SK-N-SH treated with all-trans-retinoic acid at 6 μM for 48 hours (cell line): ENCODE measurements around the gene SPC25.

Experiments used
- ATAC-seq: fragments of 200-7000 bp; cut with Tn5 transposase; 3 replicates; pipeline ENCODE4 v1.9.1; 2020; ENCODE audit warnings: mild to moderate bottlenecking, moderate library complexity
- ARNTL ChIP-seq: fragments of 450-650 bp; formaldehyde crosslinking; IDR thresholded peaks from 2 replicates; pipeline ENCODE4 v1.5.0; 2020; ENCODE audit warnings: low read depth, mild to moderate bottlenecking, moderate library complexity, borderline replicate concordance
- BACH2 ChIP-seq: fragments of 250-450 bp; sonication (Bioruptor Pico); IDR thresholded peaks from 2 replicates; pipeline ENCODE4 v1.9.0; 2021; ENCODE audit warnings: mild to moderate bottlenecking, borderline replicate concordance
- CSDC2 ChIP-seq: fragments of 250-450 bp; sonication (Bioruptor Pico); IDR thresholded peaks from 2 replicates; pipeline ENCODE4 v1.5.0; 2020; ENCODE audit warnings: mild to moderate bottlenecking, moderate library complexity
- ESRRG ChIP-seq: fragments of 250-450 bp; sonication (Bioruptor Pico); IDR thresholded peaks from 2 replicates; pipeline ENCODE4 v1.6.1; 2021; ENCODE audit warnings: mild to moderate bottlenecking
- ISL1 ChIP-seq: fragments of 250-450 bp; sonication (Bioruptor Pico); IDR thresholded peaks from 2 replicates; pipeline ENCODE4 v2.1.2; 2022; ENCODE audit warnings: mild to moderate bottlenecking, moderate library complexity
- OSR1 ChIP-seq: fragments of 250-450 bp; sonication (Bioruptor Pico); IDR thresholded peaks from 2 replicates; pipeline ENCODE4 v1.8.0; 2022; ENCODE audit warnings: moderate library complexity, mild to moderate bottlenecking, inconsistent platforms
- PPARA ChIP-seq: fragments of 250-450 bp; sonication (Bioruptor Pico); IDR thresholded peaks from 2 replicates; pipeline ENCODE4 v1.5.0; 2020; ENCODE audit warnings: mild to moderate bottlenecking, borderline replicate concordance
- RARB ChIP-seq: fragments of 250-450 bp; sonication (Bioruptor Pico); IDR thresholded peaks from 2 replicates; pipeline ENCODE4 v1.8.0; 2021; ENCODE audit warnings: mild to moderate bottlenecking, moderate library complexity
- SNAI2 ChIP-seq: fragments of 250-450 bp; sonication (Bioruptor Pico); IDR thresholded peaks from 2 replicates; pipeline ENCODE4 v1.5.0; 2020; ENCODE audit warnings: mild to moderate bottlenecking, moderate library complexity
- TCF4 ChIP-seq: fragments of 250-450 bp; sonication (Bioruptor Pico); IDR thresholded peaks from 2 replicates; pipeline ENCODE4 v1.8.0; 2021; ENCODE audit warnings: mild to moderate bottlenecking, moderate library complexity, borderline replicate concordance
- TOX ChIP-seq: fragments of 250-450 bp; sonication (Bioruptor Pico); IDR thresholded peaks from 2 replicates; pipeline ENCODE4 v1.8.0; 2021; ENCODE audit warnings: mild to moderate bottlenecking, moderate library complexity, borderline replicate concordance
- TSHZ2 ChIP-seq: fragments of 250-450 bp; sonication (Bioruptor Pico); IDR thresholded peaks from 2 replicates; pipeline ENCODE4 v1.5.0; 2020; ENCODE audit warnings: mild to moderate bottlenecking, moderate library complexity
- ZC3H10 ChIP-seq: fragments of 250-450 bp; sonication (Bioruptor Pico); IDR thresholded peaks from 2 replicates; pipeline ENCODE4 v1.5.1; 2021; ENCODE audit warnings: mild to moderate bottlenecking, moderate library complexity
- ZFP3 ChIP-seq: fragments of 250-450 bp; sonication (Bioruptor Pico); IDR thresholded peaks from 2 replicates; pipeline ENCODE4 v1.5.0; 2020; ENCODE audit warnings: mild to moderate bottlenecking, moderate library complexity
- ZFP30 ChIP-seq: fragments of 450-650 bp; formaldehyde crosslinking; IDR thresholded peaks from 2 replicates; pipeline ENCODE4 v1.5.0; 2022; ENCODE audit warnings: mild to moderate bottlenecking, moderate library complexity
- ZNF565 ChIP-seq: fragments of 450-650 bp; formaldehyde crosslinking; conservative IDR thresholded peaks from 2 replicates; pipeline ENCODE4 v1.5.0; 2020; ENCODE audit warnings: low read depth, mild to moderate bottlenecking, moderate library complexity
- ZNF8 ChIP-seq: fragments of 450-650 bp; formaldehyde crosslinking; IDR thresholded peaks from 2 replicates; pipeline ENCODE4 v1.5.0; 2020; ENCODE audit warnings: mild to moderate bottlenecking, moderate library complexity
- TF ChIP-seq, protein P1 (sequence below): fragments of 250-450 bp; sonication (Bioruptor Pico); IDR thresholded peaks from 2 replicates; pipeline ENCODE4 v1.8.0; 2020; ENCODE audit warnings: mild to moderate bottlenecking, moderate library complexity, borderline replicate concordance
- TF ChIP-seq, protein P2 (sequence below): fragments of 250-450 bp; sonication (Bioruptor Pico); IDR thresholded peaks from 2 replicates; pipeline ENCODE4 v1.5.1; 2020; ENCODE audit warnings: low read depth, mild to moderate bottlenecking, moderate library complexity
- TF ChIP-seq, protein P3 (sequence below): fragments of 250-450 bp; sonication (Bioruptor Pico); IDR thresholded peaks from 2 replicates; pipeline ENCODE4 v1.8.0; 2021; ENCODE audit warnings: low read depth, mild to moderate bottlenecking, moderate library complexity, borderline replicate concordance

SPC25 gene

GRCh38 chr2:168843253-168843652 is 47.0 kb downstream of the SPC25 start (continued):
- no peak for TF ChIP-seq TSHZ2 (CRISPR knock-in tag)
- TF ChIP-seq TOX (CRISPR knock-in tag) = no peak
- TF ChIP-seq, all 23 proteins: peak for 0

DNA sequence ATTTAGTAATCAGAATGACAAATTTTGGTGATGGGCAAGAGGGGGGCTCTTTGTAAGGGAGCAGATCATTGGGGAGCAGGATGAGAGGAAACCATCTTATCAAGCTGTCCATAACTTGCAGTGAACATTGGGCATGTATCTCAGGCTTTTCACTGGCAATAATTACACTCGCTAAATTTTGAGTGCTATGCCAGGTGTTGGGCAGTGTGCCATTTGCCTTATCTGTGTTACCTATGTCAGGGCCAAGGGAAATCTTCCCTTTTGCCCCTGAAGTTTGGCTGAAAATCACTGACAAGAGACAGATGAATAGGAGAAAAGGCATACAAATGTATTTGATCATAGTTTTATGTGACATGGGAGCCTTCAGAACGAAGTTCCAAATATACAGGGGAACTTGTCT is 48.8 kb downstream of the SPC25 start:
- TF ChIP-seq TCF4 = no peak
- no peak for TF ChIP-seq ESRRG (CRISPR knock-in tag)
- no peak for TF ChIP-seq ARNTL (CRISPR knock-in tag)
- no peak for TF ChIP-seq ZNF565
- TF ChIP-seq ISL1 = no peak
- no peak for TF ChIP-seq CSDC2 (CRISPR knock-in tag)
- TF ChIP-seq SNAI2 (CRISPR knock-in tag) = no peak
- no peak for ATAC-seq

DNA sequence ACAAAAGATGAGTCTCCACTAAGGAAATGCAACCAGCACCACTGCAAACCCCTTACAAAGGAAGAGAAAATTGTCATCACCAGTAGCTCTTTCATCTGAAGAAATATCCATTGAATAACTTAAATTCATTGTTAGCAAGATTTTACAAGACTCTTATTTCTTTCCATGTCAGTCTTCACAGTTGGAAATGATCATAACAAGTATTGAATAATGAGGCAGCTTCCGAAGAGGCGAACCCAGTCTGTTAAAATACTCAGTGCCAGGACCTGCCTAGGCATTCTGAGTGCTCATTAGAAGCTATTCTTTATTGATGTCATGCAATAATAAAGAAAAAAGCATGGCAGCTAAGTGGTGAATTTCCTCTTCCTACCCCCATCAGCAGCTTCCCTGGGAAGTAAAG is 54.3 kb downstream of the SPC25 start:
- ATAC-seq = no peak
- TF ChIP-seq CSDC2 (CRISPR knock-in tag) (no peak), PPARA (CRISPR knock-in tag) (no peak), OSR1 (no peak), ZFP3 (no peak), BACH2 (CRISPR knock-in tag) (no peak), ZNF565 (no peak), ZFP30 (CRISPR knock-in tag) (no peak)
- TF ChIP-seq, protein P1, sequence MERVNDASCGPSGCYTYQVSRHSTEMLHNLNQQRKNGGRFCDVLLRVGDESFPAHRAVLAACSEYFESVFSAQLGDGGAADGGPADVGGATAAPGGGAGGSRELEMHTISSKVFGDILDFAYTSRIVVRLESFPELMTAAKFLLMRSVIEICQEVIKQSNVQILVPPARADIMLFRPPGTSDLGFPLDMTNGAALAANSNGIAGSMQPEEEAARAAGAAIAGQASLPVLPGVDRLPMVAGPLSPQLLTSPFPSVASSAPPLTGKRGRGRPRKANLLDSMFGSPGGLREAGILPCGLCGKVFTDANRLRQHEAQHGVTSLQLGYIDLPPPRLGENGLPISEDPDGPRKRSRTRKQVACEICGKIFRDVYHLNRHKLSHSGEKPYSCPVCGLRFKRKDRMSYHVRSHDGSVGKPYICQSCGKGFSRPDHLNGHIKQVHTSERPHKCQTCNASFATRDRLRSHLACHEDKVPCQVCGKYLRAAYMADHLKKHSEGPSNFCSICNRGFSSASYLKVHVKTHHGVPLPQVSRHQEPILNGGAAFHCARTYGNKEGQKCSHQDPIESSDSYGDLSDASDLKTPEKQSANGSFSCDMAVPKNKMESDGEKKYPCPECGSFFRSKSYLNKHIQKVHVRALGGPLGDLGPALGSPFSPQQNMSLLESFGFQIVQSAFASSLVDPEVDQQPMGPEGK (CRISPR knock-in tag) = no peak
- TF ChIP-seq, all 23 proteins: peak for 0

DNA sequence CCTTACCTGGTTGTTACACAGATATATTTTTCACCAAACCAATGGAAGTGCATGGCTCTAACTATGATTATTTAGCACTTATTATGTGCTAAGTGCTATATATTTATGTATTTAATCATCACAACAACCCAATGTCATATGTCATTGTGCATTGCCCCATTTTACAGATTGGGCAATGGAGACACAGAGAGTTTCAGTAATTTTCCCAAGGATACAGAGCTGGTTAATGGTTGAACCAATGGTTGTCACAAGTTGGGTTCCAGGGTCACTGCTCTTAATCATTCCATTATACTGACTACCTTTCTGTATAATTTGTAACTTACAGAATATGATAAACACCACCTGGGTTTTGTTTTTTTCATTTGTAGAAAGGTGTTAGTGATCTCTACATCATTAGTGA is 58.6 kb downstream of the SPC25 start:
- TF ChIP-seq ESRRG (CRISPR knock-in tag) (no peak), OSR1 (no peak), TOX (CRISPR knock-in tag) (no peak), TSHZ2 (CRISPR knock-in tag) (no peak), PPARA (CRISPR knock-in tag) (no peak), ZNF8 (no peak), RARB (CRISPR knock-in tag) (no peak), ISL1 (no peak), ZNF565 (no peak), ZFP30 (CRISPR knock-in tag) (no peak), ZC3H10 (CRISPR knock-in tag) (no peak)
- TF ChIP-seq, protein P2, sequence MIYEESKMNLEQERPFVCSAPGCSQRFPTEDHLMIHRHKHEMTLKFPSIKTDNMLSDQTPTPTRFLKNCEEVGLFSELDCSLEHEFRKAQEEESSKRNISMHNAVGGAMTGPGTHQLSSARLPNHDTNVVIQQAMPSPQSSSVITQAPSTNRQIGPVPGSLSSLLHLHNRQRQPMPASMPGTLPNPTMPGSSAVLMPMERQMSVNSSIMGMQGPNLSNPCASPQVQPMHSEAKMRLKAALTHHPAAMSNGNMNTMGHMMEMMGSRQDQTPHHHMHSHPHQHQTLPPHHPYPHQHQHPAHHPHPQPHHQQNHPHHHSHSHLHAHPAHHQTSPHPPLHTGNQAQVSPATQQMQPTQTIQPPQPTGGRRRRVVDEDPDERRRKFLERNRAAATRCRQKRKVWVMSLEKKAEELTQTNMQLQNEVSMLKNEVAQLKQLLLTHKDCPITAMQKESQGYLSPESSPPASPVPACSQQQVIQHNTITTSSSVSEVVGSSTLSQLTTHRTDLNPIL = no peak
- TF ChIP-seq, protein P1 (CRISPR knock-in tag) = no peak
- TF ChIP-seq, protein P3, sequence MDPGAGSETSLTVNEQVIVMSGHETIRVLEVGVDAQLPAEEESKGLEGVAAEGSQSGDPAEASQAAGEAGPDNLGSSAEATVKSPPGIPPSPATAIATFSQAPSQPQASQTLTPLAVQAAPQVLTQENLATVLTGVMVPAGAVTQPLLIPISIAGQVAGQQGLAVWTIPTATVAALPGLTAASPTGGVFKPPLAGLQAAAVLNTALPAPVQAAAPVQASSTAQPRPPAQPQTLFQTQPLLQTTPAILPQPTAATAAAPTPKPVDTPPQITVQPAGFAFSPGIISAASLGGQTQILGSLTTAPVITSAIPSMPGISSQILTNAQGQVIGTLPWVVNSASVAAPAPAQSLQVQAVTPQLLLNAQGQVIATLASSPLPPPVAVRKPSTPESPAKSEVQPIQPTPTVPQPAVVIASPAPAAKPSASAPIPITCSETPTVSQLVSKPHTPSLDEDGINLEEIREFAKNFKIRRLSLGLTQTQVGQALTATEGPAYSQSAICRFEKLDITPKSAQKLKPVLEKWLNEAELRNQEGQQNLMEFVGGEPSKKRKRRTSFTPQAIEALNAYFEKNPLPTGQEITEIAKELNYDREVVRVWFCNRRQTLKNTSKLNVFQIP (CRISPR knock-in tag) = no peak
- no peak for ATAC-seq
